ENCODE measurements around the gene FERMT1. TPM values are rescaled to one million over a fixed set of nuclear protein-coding genes. Genes with fewer than 3 reads are reported as not detected.

FERMT1 gene
- total and polyA plus RNA-seq, 9 donors = 1.1 to 10.4 (median 4.7) TPM

GRCh38 chr20:6164421-6165341 lies 41.9 kb upstream of the FERMT1 start:
- Histone ChIP-seq H3K9me3 (no peaks in the 10 kb centered on the region), H3K4me1 (ENCODE audit: insufficient read depth) (no peaks in the 10 kb centered on the region), H3K36me3 (no peaks in the 10 kb centered on the region), H3K27ac (no peak overlapping the region), H3K4me3 (no peak overlapping the region), H3K27me3 (no peaks in the 10 kb centered on the region)
- DNase-seq = no peak
- TF ChIP-seq POLR2A (IDR thresholded peaks at IDR 0.05) (no peak), EP300 (IDR thresholded peaks at IDR 0.05) (no peak)
- TF ChIP-seq, protein P1, sequence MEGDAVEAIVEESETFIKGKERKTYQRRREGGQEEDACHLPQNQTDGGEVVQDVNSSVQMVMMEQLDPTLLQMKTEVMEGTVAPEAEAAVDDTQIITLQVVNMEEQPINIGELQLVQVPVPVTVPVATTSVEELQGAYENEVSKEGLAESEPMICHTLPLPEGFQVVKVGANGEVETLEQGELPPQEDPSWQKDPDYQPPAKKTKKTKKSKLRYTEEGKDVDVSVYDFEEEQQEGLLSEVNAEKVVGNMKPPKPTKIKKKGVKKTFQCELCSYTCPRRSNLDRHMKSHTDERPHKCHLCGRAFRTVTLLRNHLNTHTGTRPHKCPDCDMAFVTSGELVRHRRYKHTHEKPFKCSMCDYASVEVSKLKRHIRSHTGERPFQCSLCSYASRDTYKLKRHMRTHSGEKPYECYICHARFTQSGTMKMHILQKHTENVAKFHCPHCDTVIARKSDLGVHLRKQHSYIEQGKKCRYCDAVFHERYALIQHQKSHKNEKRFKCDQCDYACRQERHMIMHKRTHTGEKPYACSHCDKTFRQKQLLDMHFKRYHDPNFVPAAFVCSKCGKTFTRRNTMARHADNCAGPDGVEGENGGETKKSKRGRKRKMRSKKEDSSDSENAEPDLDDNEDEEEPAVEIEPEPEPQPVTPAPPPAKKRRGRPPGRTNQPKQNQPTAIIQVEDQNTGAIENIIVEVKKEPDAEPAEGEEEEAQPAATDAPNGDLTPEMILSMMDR (IDR thresholded peaks at IDR 0.05) = no peak
- 45 to 56% (median 50%) methylated on average over 10 of the region's 10 CpGs for WGBS, 3 donors
- intact Hi-C loops (cut with DNase I) = loop anchor here in 1 of 4 donors (5.0 kb wide), 1 partner anchor 858 kb away; no protein-coding TSS in a partner anchor

DNA sequence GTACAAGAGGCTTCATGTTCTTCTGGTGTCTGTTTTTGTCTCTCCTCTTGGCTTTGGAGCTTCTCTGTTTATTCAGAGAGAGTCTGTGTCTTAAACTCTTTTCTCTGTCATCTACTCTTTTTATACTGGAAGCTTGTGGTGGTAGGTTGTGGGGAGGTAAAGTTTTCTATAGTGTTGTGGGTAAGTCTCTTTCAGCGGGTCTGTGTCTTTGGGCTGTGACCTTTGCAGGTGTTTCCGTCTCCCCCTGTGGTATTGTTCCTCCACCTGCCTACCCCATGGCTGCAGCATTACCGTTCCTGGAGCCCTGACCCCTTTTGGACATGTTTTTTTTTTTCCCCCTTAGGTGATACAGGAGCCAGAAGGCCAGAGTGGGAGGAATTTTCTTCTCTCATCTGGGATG lies 37.9 kb upstream of the FERMT1 start:
- Histone ChIP-seq H3K9me3 (peaks cover 0 to 6% of the 10 kb centered on the region in 2 donors), H3K4me3 (no peak overlapping the region), H3K27ac (no peak overlapping the region), H3K27me3 (no peaks in the 10 kb centered on the region), H3K36me3 (no peaks in the 10 kb centered on the region), H3K4me1 (ENCODE audit: insufficient read depth) (no peaks in the 10 kb centered on the region)
- intact Hi-C loops (cut with DNase I) = loop anchor here in 1 of 4 donors (5.0 kb wide), 1 partner anchor 862 kb away; no protein-coding TSS in a partner anchor
- TF ChIP-seq, protein P1 (IDR thresholded peaks at IDR 0.05) = no peak
- TF ChIP-seq EP300 (IDR thresholded peaks at IDR 0.05) (no peak), POLR2A (IDR thresholded peaks at IDR 0.05) (no peak)
- WGBS, 3 donors = 74 to 81% (median 78%) methylated on average over 3 of the region's 3 CpGs
- DNase-seq = no peak

DNA sequence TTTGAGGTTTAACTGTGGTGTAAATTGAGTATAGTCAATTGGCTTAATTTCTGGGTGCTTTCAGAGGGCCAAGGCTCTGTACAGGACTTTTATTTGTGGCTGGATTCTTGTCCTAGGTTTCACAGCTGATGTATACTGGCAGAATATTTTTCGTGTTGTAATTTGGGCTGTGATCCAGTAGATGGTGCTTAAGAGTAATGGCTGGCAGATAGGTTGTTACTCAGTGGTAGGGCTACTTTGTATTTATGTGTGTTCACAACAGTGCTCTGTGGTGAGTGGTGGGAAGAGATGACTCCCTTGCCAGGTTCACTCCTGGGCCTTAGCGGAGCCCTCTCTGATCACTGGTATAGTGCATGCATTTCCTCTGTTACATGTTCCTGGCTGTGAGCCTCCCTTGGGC lies 34.5 kb upstream of the FERMT1 start:
- H3K9me3 ChIP-seq = peaks cover 0 to 6% of the 10 kb centered on the region in 2 donors
- H3K4me3 ChIP-seq = no peak overlapping the region
- H3K4me1 ChIP-seq (ENCODE audit: insufficient read depth) = no peaks in the 10 kb centered on the region
- intact Hi-C loops (cut with DNase I) = no loop called here
- H3K36me3 ChIP-seq = no peaks in the 10 kb centered on the region
- TF ChIP-seq POLR2A (IDR thresholded peaks at IDR 0.05) = no peak
- TF ChIP-seq EP300 (IDR thresholded peaks at IDR 0.05) = no peak
- TF ChIP-seq, protein P1 (IDR thresholded peaks at IDR 0.05) = no peak
- no peaks in the 10 kb centered on the region for H3K27me3 ChIP-seq
- 83 to 92% (median 87%) methylated on average over 2 of the region's 2 CpGs for WGBS, 3 donors
- no peak overlapping the region for H3K27ac ChIP-seq
- DNase-seq = no peak

- Histone ChIP-seq H3K4me1 (ENCODE audit: insufficient read depth) (no peaks in the 10 kb centered on the region), H3K9me3 (peaks cover 0 to 6% of the 10 kb centered on the region in 2 donors), H3K27ac (no peak overlapping the region), H3K4me3 (no peak overlapping the region), H3K27me3 (no peaks in the 10 kb centered on the region), H3K36me3 (no peaks in the 10 kb centered on the region)
- DNase-seq = no peak
- 49 to 59% (median 50%) methylated on average over 2 of the region's 2 CpGs for WGBS, 3 donors
- intact Hi-C loops (cut with DNase I) = no loop called here
- TF ChIP-seq, protein P1 (IDR thresholded peaks at IDR 0.05) = no peak
- TF ChIP-seq EP300 (IDR thresholded peaks at IDR 0.05) (no peak), POLR2A (IDR thresholded peaks at IDR 0.05) (no peak)
Measured at GRCh38 chr20:6152777-6153176, 29.9 kb upstream of the FERMT1 start.

Measured in ovary (tissue), 9 donors.